Stimulated activated CD8-positive, alpha-beta memory T cell treated with anti-CD3 and anti-CD28 coated beads, Interleukin-12 subunit alpha, Interleukin-12 subunit beta, amount 100 ng/mL, for 24 hours (primary cell): ENCODE data around the gene PIP5KL1.
"Not testable (repeated sequence)": the region's sequence is repeated elsewhere in the genome, so short reads cannot be mapped to it uniquely, and the experiment has no call there.

Experiments used
- DNase-seq: peaks from one replicate; pipeline ENCODE4 v3.0.0-alpha.2; 2020; ENCODE audit errors: extremely low read depth

Gene PIP5KL1

GRCh38 chr9:127893392-127893791 lies 37.2 kb downstream of the PIP5KL1 start:
- no peak for DNase-seq

- DNase-seq: no peak
Observed at GRCh38 chr9:127892831-127893230, 37.7 kb downstream of the PIP5KL1 start.

- DNase-seq: no peak
Observed at GRCh38 chr9:127890053-127890452, 40.5 kb downstream of the PIP5KL1 start.

- no peak for DNase-seq
Observed at GRCh38 chr9:127887792-127888191, 42.8 kb downstream of the PIP5KL1 start.

- DNase-seq: no peak
Observed at GRCh38 chr9:127886401-127886972, 44.1 kb downstream of the PIP5KL1 start.

- DNase-seq: no peak
Observed at GRCh38 chr9:127885508-127886281, 44.9 kb downstream of the PIP5KL1 start.

GRCh38 chr9:127884976-127885490 lies 45.5 kb downstream of the PIP5KL1 start:
- DNase-seq: no peak

GRCh38 chr9:127884427-127884911 lies 46.1 kb downstream of the PIP5KL1 start:
- DNase-seq: no peak

- no peak for DNase-seq
Observed at GRCh38 chr9:127883959-127884358, 46.6 kb downstream of the PIP5KL1 start.

- DNase-seq: not testable (repeated sequence)
Observed at GRCh38 chr9:127881715-127882114, 48.9 kb downstream of the PIP5KL1 start.

- no peak for DNase-seq
Observed at GRCh38 chr9:127880143-127880542, 50.4 kb downstream of the PIP5KL1 start.

GRCh38 chr9:127878652-127879390 lies 51.8 kb downstream of the PIP5KL1 start:
- DNase-seq: no peak

GRCh38 chr9:127878001-127878651 lies 52.5 kb downstream of the PIP5KL1 start:
- no peak for DNase-seq

GRCh38 chr9:127877566-127877998 lies 53.0 kb downstream of the PIP5KL1 start, which contains the start of gene AK1:
AK1 (minus strand) TSS chr9:127877675; CDS start chr9:127874617, 3,058 bp downstream.
- no peak for DNase-seq

- no peak for DNase-seq
Observed at GRCh38 chr9:127876764-127877562, 53.6 kb downstream of the PIP5KL1 start.

GRCh38 chr9:127876026-127876763 lies 54.4 kb downstream of the PIP5KL1 start:
- DNase-seq: no peak

GRCh38 chr9:127875306-127875966 lies 55.1 kb downstream of the PIP5KL1 start:
- DNase-seq: no peak

- DNase-seq: no peak
Observed at GRCh38 chr9:127874301-127875221, 56.0 kb downstream of the PIP5KL1 start.
